ENCODE measurements around the gene TRIP4. TPM values are rescaled to one million over a fixed set of nuclear protein-coding genes. Genes with fewer than 3 reads are reported as not detected.

TRIP4 gene
- total RNA-seq, 1 experiment from 2014 or later = 21.7 TPM

DNA sequence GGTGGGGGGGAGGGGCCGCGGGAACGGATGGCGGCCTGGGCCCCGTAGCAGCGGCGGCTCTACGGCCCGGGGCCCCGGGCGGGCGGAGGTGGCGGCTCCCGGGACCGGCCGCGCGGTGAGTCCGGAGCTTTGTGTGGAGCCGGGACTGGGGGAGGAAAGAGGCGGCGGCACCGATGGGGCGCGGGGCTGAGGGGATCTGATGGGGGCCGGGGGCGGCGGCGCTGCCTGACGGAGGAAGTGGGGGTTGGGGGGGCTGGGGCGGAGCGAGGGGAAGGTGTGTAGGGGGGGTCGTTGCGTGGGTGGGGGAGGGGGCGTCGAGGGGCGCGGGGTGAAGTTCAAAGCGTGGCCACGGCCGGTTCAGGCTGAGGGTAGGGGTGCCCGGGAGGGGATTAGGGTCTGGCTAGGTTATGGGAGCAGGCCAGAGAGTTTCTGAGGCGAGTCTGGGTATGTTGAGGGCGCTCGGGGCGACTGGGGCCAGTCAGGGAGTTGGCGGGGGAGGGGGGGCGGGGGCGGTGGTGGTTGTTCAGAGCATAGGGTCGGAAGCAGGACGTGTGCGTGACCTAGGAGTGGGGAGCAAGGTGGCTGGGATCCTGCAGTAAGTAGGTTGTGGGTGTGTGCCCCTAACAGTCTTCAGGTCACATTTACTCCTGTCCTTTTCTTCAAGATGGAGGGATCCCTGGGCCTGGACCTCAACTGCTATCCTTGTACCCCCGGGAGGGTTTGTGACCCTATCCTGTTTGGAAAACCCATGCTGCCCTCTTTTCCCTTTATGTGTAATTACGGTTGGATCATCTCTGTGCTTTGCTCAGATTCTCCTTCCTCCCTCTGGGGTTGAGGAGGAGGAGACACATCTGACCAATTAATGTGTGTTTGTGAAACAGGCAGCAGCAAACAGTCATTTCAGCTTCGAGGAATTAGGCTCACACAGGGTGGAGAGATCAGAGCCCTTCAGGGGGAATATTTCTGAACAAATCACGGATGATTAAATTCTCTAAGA is 73.4 kb downstream of the TRIP4 start:
- Mint-ChIP-seq H3K4me1 (peaks cover 46 to 57% of the 10 kb centered on the region in 2 experiments), H3K36me3 (ENCODE audit: insufficient read depth in 1 of 3, low read depth in 3 of 3) (peaks cover 0 to 5% (median under 1%) of the 10 kb centered on the region in 3 experiments; a peak in 5 of 7 replicates), H3K27me3 (ENCODE audit: low read depth) (no peaks in the 10 kb centered on the region), H3K4me3 (peak overlapping the region; percentile 82 to 92), H3K27ac (peak overlapping the region; percentile 93 to 97 (median 95)), H3K9me3 (no peaks in the 10 kb centered on the region)
- no peak overlapping the region for H3T11ph ChIP-seq (ENCODE audit: low read length)
- H3K23ac ChIP-seq (ENCODE audit: insufficient read length, low read depth, low read length) = no peak overlapping the region
- H2BK20ac ChIP-seq (ENCODE audit: low read depth, low read length, poor library complexity, severe bottlenecking) = no peak overlapping the region
- no peak overlapping the region for H2BK12ac ChIP-seq (ENCODE audit: insufficient read length, low read depth, low read length)
- peaks cover 14% of the 10 kb centered on the region; the same call in 1 of the 2 replicates for H3K79me2 ChIP-seq (ENCODE audit: insufficient read depth, low read length)
- TF ChIP-seq, protein P1, sequence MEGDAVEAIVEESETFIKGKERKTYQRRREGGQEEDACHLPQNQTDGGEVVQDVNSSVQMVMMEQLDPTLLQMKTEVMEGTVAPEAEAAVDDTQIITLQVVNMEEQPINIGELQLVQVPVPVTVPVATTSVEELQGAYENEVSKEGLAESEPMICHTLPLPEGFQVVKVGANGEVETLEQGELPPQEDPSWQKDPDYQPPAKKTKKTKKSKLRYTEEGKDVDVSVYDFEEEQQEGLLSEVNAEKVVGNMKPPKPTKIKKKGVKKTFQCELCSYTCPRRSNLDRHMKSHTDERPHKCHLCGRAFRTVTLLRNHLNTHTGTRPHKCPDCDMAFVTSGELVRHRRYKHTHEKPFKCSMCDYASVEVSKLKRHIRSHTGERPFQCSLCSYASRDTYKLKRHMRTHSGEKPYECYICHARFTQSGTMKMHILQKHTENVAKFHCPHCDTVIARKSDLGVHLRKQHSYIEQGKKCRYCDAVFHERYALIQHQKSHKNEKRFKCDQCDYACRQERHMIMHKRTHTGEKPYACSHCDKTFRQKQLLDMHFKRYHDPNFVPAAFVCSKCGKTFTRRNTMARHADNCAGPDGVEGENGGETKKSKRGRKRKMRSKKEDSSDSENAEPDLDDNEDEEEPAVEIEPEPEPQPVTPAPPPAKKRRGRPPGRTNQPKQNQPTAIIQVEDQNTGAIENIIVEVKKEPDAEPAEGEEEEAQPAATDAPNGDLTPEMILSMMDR (conservative IDR thresholded peaks at IDR 0.05) = no peak
- H3K56ac ChIP-seq (ENCODE audit: insufficient read length, low read depth, low read length) = no peak overlapping the region
- WGBS (ENCODE audit: extremely low coverage, insufficient read length, low lambda C conversion rate) = no CpG with 5 or more reads among the region's 56 CpGs
- no peak overlapping the region for H2BK15ac ChIP-seq (ENCODE audit: low read depth, low read length)
- H3K4me1 ChIP-seq (ENCODE audit: insufficient read depth, low read length) = 0 out of 2 replicates have a peak, but pooled peaks cover 5% of the 10 kb centered on the region
- peak overlapping the region; percentile 63 for H3K27ac ChIP-seq (ENCODE audit: insufficient read length, low read depth, low read length)
- no peak overlapping the region for H4K5ac ChIP-seq (ENCODE audit: insufficient read length, low read depth, low read length)
- H3K27me3 ChIP-seq (ENCODE audit: insufficient read depth, low read length) = no peaks in the 10 kb centered on the region
- H3K9me3 ChIP-seq (ENCODE audit: control insufficient read depth, low read depth, low read length) = no peaks in the 10 kb centered on the region
- H3K9ac ChIP-seq (ENCODE audit: extremely low read depth, insufficient read length, low read length) = peak overlapping the region; percentile 82
- peaks cover 7% of the 10 kb centered on the region for H3K23me2 ChIP-seq (ENCODE audit: insufficient read length, low read depth, low read length, poor library complexity, severe bottlenecking)
- peak overlapping the region; percentile 52 for H3K18ac ChIP-seq (ENCODE audit: insufficient read length, low read depth, low read length)
- H2AFZ ChIP-seq (ENCODE audit: low read length) = no peak overlapping the region
- peak; percentile 46 for DNase-seq
- no peak overlapping the region for H3K4ac ChIP-seq (ENCODE audit: low read depth, low read length)
- no peak overlapping the region for H2AK5ac ChIP-seq (ENCODE audit: insufficient read length, low read length)
- H3K79me1 ChIP-seq (ENCODE audit: insufficient read depth, low read depth, low read length, poor library complexity, severe bottlenecking) = peaks cover 7% of the 10 kb centered on the region
- peak overlapping the region; percentile 97 for H3K4me2 ChIP-seq (ENCODE audit: insufficient read depth, insufficient read length, low read length)
- peak overlapping the region; percentile 23; the same call in 1 of the 2 replicates for H3K14ac ChIP-seq (ENCODE audit: insufficient read depth, low read length)
- H4K8ac ChIP-seq (replicated peaks; ENCODE audit: insufficient read length, low read depth, low read length) = no peak overlapping the region
- H2BK120ac ChIP-seq (ENCODE audit: low read depth, low read length, poor library complexity, severe bottlenecking) = no peak overlapping the region
- no peak overlapping the region for H2BK5ac ChIP-seq (ENCODE audit: insufficient read length, low read length)
- no peaks in the 10 kb centered on the region for H4K20me1 ChIP-seq (ENCODE audit: control insufficient read depth, insufficient read depth, insufficient read length)
- H4K91ac ChIP-seq (ENCODE audit: insufficient read length, low read depth, low read length) = no peak overlapping the region
